Measurements from ENCODE around the gene HIVEP2.

Gene HIVEP2

GRCh38 chr6:142946181-142946923, 1.4 kb upstream of the HIVEP2 start:
- DNase-seq (ENCODE audit: low read depth, low spot score), result peak; percentile 99

GRCh38 chr6:142945446-142946180, 637 bp upstream of the HIVEP2 start:
- DNase-seq (ENCODE audit: low read depth, low spot score), result peak; percentile 86

GRCh38 chr6:142944124-142945048, 590 bp downstream of the HIVEP2 start:
- peak; percentile 96 for DNase-seq (ENCODE audit: low read depth, low spot score)

- DNase-seq (ENCODE audit: low read depth, low spot score), result peak; percentile 33
These were observed 1.3 kb downstream of the HIVEP2 start for GRCh38 chr6:142943711-142944123.

GRCh38 chr6:142942805-142943227, 2.2 kb downstream of the HIVEP2 start:
- DNase-seq (ENCODE audit: low read depth, low spot score), result peak; percentile 41

GRCh38 chr6:142942238-142942637, 2.7 kb downstream of the HIVEP2 start:
- DNase-seq (ENCODE audit: low read depth, low spot score), result no peak

- DNase-seq (ENCODE audit: low read depth, low spot score), result no peak
These were observed 4.0 kb downstream of the HIVEP2 start for GRCh38 chr6:142941018-142941417.

- peak; percentile 45 for DNase-seq (ENCODE audit: low read depth, low spot score)
These were observed 4.5 kb downstream of the HIVEP2 start for GRCh38 chr6:142940487-142940886.

- DNase-seq (ENCODE audit: low read depth, low spot score), result no peak
These were observed 6.5 kb downstream of the HIVEP2 start for GRCh38 chr6:142938510-142938909.

GRCh38 chr6:142937986-142938385, 7.0 kb downstream of the HIVEP2 start:
- no peak for DNase-seq (ENCODE audit: low read depth, low spot score)

GRCh38 chr6:142935553-142936517, 9.1 kb downstream of the HIVEP2 start:
- DNase-seq (ENCODE audit: low read depth, low spot score), result no peak

GRCh38 chr6:142934599-142934998, 10.4 kb downstream of the HIVEP2 start:
- no peak for DNase-seq (ENCODE audit: low read depth, low spot score)

GRCh38 chr6:142934106-142934505, 10.9 kb downstream of the HIVEP2 start:
- no peak for DNase-seq (ENCODE audit: low read depth, low spot score)

GRCh38 chr6:142933701-142934100, 11.3 kb downstream of the HIVEP2 start:
- DNase-seq (ENCODE audit: low read depth, low spot score), result no peak

GRCh38 chr6:142932889-142933288, 12.1 kb downstream of the HIVEP2 start:
- no peak for DNase-seq (ENCODE audit: low read depth, low spot score)

GRCh38 chr6:142929751-142930358, 15.1 kb downstream of the HIVEP2 start:
- no peak for DNase-seq (ENCODE audit: low read depth, low spot score)

GRCh38 chr6:142927904-142928303, 17.1 kb downstream of the HIVEP2 start:
- no peak for DNase-seq (ENCODE audit: low read depth, low spot score)

- DNase-seq (ENCODE audit: low read depth, low spot score), result no peak
These were observed 17.8 kb downstream of the HIVEP2 start for GRCh38 chr6:142927271-142927580.

- DNase-seq (ENCODE audit: low read depth, low spot score), result peak; percentile 86
These were observed 18.3 kb downstream of the HIVEP2 start for GRCh38 chr6:142926494-142927270.

- DNase-seq (ENCODE audit: low read depth, low spot score), result no peak
These were observed 18.8 kb downstream of the HIVEP2 start for GRCh38 chr6:142926177-142926493.
